T-helper 2 cell treated with Interferon-gamma antibody and Interleukin-4, amounts not matched to agents 100 ng/mL and 5 ng/mL, for 36 hours (primary cell): ENCODE results near the gene KRT35. TPM values are rescaled to one million over a fixed set of nuclear protein-coding genes. Genes with fewer than 3 reads are reported as not detected.

Source experiments
- intact Hi-C: fragments of 100-400 bp; cut with micrococcal nuclease; formaldehyde crosslinking; loops from one replicate; pipeline ENCODE4 v1.15.1; 2023
- total RNA-seq: library from RNA; stranded (reverse); gene quantifications from 2 replicates; pipeline ENCODE4 v1.2.3, GENCODE V29; 2022

KRT35 gene
- total RNA-seq, result not detected in 2 replicates

GRCh38 chr17:41481036-41481435, at the start of gene KRT35:
KRT35 (minus strand) TSS chr17:41481151; CDS start chr17:41481097, 54 bp downstream.
- intact Hi-C loops, result loop anchor here (10.0 kb wide), 1 partner anchor 164 kb away; no protein-coding TSS in a partner anchor

GRCh38 chr17:41530062-41531048, 49.4 kb upstream of the KRT35 start:
- intact Hi-C loops, result no loop called here

DNA sequence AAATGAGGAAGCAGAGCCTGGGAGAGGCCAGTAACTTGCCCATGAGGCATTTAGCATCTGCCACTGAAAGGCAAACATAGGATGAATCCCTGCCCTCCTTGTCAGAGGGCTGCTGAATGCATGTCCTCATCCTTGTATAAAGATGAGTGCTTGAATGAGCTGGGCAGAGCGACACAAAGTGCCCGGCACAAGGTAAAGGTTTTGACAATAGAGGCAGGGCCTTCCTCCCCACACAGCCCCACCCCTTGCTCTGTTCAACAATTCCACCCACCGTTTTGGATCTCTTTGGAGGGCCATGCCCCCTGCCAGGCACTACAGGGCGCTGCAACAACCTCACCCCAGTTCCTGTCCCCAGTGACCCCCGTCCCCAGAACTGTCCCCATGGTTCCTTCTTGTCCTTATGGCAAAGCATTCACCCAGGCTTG, 48.6 kb upstream of the KRT35 start:
- intact Hi-C loops, result no loop called here

DNA sequence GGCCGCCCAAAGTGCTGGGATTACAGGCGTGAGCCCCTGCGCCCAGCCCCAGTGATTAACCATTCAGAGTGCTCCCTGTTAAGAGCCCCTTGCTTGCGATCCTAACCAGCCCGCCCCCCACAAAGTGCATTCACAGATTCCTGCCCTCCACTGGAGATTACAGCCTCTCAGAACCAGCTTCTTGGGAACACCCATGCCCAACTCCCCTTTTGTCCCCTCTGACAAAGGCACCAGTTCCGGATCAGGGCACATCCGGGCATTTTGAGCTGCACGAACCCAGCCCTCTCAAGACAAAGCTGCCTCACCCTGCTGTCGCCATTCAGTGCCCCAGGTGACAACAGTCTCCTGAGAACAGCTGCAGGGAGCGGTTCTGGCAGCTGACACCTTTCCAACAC, 48.0 kb upstream of the KRT35 start:
- intact Hi-C loops, result no loop called here

DNA sequence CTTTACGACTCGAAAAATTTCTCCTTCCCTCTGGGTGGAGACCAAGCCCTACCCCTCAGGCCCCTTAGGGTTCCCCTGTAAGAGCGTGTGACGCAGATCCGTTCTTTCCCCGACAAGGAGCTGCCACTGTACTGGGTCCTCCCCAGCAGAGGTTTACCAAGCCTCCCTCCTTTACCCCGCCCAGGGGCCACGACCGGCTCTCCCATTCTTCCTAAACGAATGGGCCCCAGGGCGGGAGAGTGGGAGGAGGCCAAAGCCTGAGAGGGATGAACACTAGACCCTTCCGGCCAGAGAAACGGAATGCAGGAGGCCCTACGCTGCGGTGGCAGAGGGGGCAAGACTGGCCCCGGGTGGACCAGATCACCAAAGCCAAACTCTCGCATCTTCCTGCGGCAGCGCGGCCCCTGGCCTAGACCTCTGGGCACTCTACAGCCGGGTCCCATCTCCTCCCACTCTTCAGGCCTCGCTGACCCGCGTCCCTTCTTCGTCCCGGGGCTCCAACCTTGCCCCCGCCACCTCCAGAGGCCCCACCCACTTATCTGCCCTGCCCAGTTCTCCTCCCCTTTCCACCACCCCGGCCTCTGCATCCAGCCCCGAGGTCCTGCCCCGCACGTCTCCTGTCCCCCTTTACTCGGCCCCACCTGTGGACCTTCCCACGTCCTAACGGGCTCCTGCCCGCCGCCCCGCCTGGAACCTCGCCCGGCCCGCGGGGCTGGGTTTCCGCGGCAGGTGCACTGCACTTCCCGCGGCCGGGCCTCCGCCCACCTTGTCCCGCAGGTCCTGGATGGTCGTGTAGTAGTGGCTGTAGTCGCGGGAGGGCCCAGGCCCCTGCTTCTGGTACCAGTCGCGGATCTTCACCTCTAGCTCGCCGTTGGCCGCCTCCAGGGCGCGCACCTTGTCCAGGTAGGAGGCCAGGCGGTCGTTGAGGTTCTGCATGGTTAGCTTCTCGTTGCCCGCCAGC, 46.4 kb upstream of the KRT35 start:
- intact Hi-C loops, result no loop called here

DNA sequence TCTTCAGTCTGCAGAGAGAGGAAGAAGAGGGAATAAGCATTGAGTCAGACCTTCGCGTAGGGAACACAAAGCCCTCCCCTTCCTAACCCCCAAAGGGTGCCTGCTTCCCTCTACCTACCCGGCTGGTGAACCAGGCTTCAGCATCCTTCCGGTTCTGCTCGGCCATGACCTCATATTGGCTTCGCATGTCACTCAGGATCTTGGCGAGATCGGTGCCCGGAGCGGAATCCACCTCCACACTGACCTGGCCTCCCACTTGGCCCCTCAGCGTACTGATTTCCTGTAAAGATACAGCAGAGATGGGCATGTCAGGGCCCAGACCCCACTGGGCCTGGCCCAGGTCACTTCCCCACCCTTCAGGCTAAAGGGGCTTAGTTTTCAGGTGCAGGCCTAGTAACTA, 43.3 kb upstream of the KRT35 start:
- intact Hi-C loops, result no loop called here

DNA sequence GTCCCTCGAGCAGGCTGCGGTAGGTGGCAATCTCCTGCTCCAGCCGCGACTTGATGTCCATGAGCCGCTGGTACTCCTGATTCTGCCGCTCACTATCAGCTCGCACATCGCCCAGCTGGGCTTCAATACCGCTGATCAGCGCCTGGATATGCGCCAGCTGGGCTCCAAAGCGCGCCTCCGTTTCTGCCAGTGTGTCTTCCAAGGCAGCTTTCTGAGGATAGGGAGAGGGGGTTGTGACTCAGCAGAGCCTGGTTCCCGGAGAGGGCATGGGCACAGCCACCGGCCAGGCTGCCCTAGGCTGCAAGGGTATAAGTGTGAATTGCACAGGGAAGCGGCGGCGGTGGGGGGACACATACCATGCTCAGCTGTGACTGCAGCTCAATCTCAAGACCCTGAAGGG, 42.8 kb upstream of the KRT35 start:
- intact Hi-C loops, result no loop called here

DNA sequence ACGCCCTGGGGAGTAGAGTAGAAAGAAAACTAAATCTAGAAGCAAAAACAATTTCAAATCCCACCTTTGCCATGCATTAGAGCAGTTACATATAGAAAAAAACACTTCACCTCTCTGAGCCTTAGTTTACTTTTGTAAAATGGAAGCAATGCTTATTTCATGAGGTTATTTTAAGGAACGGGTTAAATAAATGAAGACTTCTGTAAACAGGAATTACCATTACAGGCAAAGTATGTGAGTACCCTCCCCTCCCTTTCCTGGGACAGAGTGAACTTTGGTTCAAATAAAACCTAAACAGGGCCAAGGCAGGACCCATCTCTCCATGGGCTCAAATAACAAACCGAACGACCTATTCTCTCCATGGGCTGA, 42.3 kb upstream of the KRT35 start:
- intact Hi-C loops, result no loop called here

- intact Hi-C loops, result no loop called here
Observed at GRCh38 chr17:41522301-41523224, 41.6 kb upstream of the KRT35 start.

DNA sequence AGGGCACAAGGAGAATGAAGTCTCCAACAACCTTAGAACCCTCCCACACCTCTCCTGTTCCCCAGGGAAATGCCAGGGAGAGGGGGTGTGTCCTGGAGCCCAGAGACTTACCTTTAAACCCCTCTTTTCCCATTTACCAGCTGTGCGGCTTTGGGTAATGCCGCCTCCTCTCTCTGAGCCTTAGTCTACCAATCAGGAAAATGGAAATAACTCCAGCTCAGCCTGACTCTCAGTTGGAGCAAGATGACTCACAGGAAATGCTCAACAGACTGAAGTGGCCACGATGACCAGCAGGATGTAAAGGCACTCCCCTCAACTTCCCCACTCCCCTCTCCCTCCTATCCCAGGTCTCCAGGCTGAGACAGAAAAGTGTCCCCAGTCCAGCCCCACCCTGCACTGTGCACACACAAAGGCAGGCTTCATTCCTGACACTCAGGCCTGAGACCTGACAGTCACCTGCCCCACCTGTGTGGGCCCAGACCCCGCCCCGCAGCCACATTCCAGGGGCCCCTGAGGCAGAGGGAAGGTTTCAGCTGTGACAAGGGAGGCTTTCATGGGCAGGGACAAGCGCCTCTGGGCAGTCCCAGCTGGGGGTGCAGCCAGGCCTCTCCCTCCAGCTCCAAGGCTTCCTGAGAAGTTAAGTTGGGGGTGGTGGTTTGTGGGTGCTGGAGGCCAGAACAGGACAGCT, 40.8 kb upstream of the KRT35 start:
- intact Hi-C loops, result no loop called here

DNA sequence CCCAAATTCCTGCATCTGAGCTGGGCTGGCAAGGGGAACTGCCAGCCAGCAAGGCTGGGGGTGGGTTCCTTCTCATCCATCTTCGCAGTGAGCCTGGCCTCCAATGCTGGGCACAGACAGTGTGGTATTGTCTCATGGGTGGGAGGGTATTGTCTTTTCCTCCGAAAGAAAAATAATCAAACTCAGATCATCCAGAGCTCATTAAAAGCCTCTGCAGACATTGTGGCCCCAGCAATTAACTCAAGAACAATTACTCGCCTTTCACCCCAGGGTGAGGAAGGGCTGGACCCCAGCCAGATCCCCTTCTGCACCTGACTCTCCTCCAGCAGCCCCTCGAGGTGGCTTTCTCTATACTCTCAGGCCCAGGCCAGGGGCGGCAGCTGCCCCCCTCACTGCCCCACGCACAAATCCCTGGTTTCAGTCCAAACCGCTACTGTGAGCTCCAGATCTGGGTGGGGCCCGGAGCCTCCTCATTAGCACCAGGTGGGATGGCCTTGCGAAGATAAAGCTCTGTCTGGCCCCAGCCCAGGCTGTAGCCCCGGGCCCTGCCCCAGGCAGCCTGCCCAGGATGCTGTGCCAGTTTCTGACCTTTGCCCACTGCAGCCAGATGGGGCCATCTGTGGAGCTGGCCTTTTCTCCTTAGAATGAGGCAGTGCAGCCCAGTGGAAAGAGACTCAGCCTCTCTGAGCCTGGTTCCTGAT, 40.0 kb upstream of the KRT35 start:
- intact Hi-C loops, result no loop called here

- intact Hi-C loops, result no loop called here
Observed at GRCh38 chr17:41519501-41520224, 38.7 kb upstream of the KRT35 start.

GRCh38 chr17:41518789-41519449, 38.0 kb upstream of the KRT35 start, which contains the start of gene KRT15:
KRT15 (minus strand) TSS chr17:41518890; CDS start chr17:41518827, 63 bp downstream.
- intact Hi-C loops, result no loop called here

DNA sequence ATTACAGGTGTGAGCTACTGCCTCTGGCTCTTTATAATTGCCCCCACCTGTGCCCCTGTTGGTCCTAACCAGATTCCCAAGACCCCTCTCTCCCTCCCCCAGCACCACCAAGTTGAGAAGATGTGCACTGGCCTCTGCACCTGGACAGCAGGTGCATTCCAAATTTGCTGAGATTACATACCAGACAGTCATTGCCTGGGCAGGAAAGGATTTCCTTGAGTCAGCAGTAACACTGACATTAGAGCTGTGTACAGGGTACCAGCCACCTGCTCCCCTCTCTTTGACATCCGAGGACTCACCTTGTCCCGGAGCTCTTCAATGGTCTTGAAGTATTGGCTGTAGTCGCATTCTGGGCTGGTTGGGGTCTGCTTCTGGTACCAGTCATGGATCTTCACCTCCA, 37.1 kb upstream of the KRT35 start:
- intact Hi-C loops, result no loop called here

GRCh38 chr17:41516830-41517283, 35.9 kb upstream of the KRT35 start:
- intact Hi-C loops, result no loop called here

DNA sequence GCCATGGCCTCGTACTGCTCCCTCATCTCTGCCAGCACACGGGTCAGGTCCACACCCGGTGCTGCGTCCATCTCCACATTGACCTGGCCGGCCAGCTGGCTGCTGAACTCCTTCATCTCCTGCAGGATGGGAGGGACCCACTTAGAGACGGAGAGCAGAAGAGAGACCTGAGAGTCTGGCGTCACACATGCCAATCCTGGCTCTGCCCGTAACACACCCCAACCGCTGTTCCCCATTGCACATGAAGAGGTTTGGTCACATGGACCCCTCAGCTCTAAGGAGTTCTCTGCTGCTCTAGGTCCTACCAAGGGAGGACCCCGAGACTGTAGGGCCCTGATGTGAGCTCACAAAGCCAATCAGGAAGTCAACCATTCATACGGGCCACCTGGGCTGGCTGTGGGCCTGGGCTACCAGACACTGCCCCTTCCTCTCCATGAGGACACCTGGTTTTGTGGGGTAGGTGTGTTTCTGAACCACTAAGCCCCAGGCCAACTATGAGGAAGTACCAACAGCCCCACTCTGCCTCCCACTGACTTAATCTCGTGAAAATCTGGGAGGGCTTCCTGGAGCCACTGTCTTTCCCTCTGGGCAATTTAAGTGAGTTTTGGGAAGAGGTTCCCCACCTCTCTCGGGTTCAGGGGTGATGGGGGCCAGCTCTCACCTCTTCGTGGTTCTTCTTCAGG, 35.3 kb upstream of the KRT35 start:
- intact Hi-C loops, result no loop called here

- intact Hi-C loops, result no loop called here
Observed at GRCh38 chr17:41513168-41513547, 32.2 kb upstream of the KRT35 start.
